GM12864 (cell line): ENCODE data around the gene KCNQ1.

Experiments used
- DNase-seq: peaks from one replicate; pipeline ENCODE4 v3.0.0-alpha.2; 2011; ENCODE audit warnings: low read depth
- H3K4me3 ChIP-seq: 2 replicates; pipeline ENCODE4 v1.5.1; 2011; ENCODE audit warnings: mild to moderate bottlenecking, low read depth, low read length, control low read depth
- TF ChIP-seq, protein P1 (sequence below): IDR thresholded peaks from 2 replicates; pipeline ENCODE4 v1.5.1; 2011; ENCODE audit warnings: low read depth, mild to moderate bottlenecking, moderate library complexity, low read length, control low read depth, inconsistent platforms; ENCODE audit errors: missing control alignments

Gene KCNQ1

GRCh38 chr11:2667940-2668339 lies 223.1 kb downstream of the KCNQ1 start:
- H3K4me3 ChIP-seq = no peak overlapping the region
- TF ChIP-seq, protein P1, sequence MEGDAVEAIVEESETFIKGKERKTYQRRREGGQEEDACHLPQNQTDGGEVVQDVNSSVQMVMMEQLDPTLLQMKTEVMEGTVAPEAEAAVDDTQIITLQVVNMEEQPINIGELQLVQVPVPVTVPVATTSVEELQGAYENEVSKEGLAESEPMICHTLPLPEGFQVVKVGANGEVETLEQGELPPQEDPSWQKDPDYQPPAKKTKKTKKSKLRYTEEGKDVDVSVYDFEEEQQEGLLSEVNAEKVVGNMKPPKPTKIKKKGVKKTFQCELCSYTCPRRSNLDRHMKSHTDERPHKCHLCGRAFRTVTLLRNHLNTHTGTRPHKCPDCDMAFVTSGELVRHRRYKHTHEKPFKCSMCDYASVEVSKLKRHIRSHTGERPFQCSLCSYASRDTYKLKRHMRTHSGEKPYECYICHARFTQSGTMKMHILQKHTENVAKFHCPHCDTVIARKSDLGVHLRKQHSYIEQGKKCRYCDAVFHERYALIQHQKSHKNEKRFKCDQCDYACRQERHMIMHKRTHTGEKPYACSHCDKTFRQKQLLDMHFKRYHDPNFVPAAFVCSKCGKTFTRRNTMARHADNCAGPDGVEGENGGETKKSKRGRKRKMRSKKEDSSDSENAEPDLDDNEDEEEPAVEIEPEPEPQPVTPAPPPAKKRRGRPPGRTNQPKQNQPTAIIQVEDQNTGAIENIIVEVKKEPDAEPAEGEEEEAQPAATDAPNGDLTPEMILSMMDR = no peak
- DNase-seq = no peak

GRCh38 chr11:2668876-2669275 lies 224.1 kb downstream of the KCNQ1 start:
- TF ChIP-seq, protein P1 = no peak
- H3K4me3 ChIP-seq = no peak overlapping the region
- no peak for DNase-seq

- no peak for DNase-seq
- H3K4me3 ChIP-seq = no peak overlapping the region
- TF ChIP-seq, protein P1 = no peak
These were observed 225.0 kb downstream of the KCNQ1 start for GRCh38 chr11:2669634-2670469.

- TF ChIP-seq, protein P1 = no peak
- no peak overlapping the region for H3K4me3 ChIP-seq
- no peak for DNase-seq
These were observed 225.8 kb downstream of the KCNQ1 start for GRCh38 chr11:2670541-2671100.

GRCh38 chr11:2671748-2672147 lies 226.9 kb downstream of the KCNQ1 start:
- H3K4me3 ChIP-seq = no peak overlapping the region
- no peak for DNase-seq
- TF ChIP-seq, protein P1 = no peak

DNA sequence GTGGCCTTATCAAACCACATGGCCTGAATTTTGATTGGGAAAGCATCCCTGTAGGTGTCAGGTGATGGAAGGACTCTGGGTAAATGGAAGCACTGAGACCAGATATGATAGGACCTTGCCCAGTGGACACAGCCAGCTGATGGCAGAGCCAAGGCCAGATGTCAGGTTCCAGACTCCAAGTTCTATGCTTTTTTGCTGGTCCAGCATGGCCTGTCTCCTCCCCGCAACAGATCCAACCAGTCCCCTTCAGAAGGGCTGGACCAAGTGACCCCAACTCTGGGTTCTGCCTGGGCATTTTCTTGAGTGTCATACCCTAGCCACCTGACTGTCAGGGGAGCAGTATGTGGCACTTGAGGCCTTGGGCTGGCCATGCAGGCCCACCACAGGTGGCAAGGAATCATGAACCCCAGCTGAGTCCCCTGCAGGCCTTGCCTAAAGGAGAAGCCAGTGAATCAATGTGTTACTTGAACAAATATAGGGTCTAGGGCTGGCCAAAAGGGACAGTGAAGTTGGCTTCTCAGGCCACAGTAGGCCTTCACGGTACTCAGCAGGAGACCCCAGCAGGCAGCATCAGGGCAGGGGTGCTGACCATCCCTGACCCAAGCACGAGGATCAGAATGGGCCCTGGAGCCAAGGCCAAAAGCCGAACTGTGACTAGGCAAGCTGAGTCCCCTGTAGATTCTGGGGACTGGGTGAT lies 227.9 kb downstream of the KCNQ1 start:
- no peak for DNase-seq
- TF ChIP-seq, protein P1 = no peak
- no peak overlapping the region for H3K4me3 ChIP-seq

GRCh38 chr11:2673250-2673610 lies 228.4 kb downstream of the KCNQ1 start:
- TF ChIP-seq, protein P1 = no peak

More at GRCh38 chr11:2673250-2673610, 228.4 kb downstream of the KCNQ1 start:
- DNase-seq = no peak
- H3K4me3 ChIP-seq = no peak overlapping the region
